HG03460 (cell line): ENCODE data around the gene TNPO3.
A peak's percentile ranks its signal among the peaks of the same experiment; 100 is the strongest.
"Not testable (repeated sequence)": the region's sequence is repeated elsewhere in the genome, so short reads cannot be mapped to it uniquely, and the experiment has no call there.

Experiments used
- ATAC-seq: cut with Tn5 transposase; IDR thresholded peaks from one replicate; pipeline ENCODE4 v1.9.1; 2021; ENCODE audit not compliant: unreplicated experiment

The TNPO3 gene

GRCh38 chr7:128968624-128969023 is 86.3 kb downstream of the TNPO3 start:
- no peak for ATAC-seq

DNA sequence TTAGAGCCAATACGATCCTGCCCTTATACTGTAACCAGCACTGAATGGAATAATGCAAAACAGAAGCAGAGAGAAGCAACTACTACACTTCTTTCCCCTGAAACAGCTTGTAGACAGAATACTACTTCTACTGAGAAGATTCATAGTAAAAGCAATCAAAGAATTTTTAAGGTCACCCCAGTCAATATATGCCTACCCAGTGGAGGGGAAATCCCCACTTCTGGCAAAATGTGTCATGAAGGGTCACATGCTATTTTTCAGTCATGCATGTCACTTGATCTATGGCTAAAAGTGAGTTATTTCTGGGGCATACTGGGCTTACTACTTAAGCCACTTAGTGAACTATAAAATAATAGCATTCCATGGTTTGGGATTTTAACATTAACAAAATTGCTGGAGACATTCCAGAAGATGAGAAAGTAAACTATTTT is 91.6 kb downstream of the TNPO3 start:
- ATAC-seq = peak; percentile 84

- peak; percentile 18 for ATAC-seq
Observed at GRCh38 chr7:128962899-128963298, 92.0 kb downstream of the TNPO3 start.

GRCh38 chr7:128961030-128961659 is 93.8 kb downstream of the TNPO3 start:
- ATAC-seq = no peak

DNA sequence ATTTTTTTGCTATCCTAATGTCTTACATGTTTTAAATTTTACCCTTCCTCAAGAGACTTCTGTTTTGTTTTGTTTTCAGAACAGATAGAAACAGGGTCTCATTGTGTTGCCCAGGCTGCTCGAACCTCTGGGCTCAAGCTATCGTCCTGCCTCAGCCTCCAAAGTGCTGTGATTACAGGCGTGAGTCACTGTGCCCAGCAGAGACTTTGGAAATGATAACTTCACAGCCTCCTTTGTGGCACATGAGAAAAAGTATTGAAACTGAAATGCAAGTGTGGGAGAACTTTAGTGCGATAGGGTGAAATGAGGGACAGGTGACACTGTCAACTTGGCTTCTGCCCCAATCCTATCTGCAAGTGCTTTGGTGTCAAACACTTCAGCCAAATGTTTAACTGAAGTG is 95.6 kb downstream of the TNPO3 start:
- ATAC-seq = no peak

- no peak for ATAC-seq
Observed at GRCh38 chr7:128955981-128956380, 98.9 kb downstream of the TNPO3 start.

- ATAC-seq = peak; percentile 70
Observed at GRCh38 chr7:128954830-128955802, 99.8 kb downstream of the TNPO3 start.

DNA sequence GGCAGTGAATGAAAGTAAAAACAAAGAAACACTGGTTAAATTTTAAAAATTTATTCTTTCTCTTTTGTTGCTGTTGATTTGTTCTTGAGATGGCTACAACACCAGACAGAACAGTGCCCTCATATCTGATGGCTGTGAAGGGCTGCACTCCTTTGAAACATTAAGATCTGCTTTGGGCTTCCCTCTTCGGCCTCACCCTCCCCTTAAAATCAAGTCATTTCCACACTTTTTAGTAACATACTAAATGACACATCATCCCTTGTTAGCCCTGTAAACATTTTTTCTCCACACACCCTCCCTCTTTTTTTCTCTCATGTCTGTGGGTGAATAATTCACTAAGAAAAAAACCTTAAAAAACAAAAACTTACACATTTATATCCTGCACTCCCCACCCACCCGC is 100.8 kb downstream of the TNPO3 start:
- ATAC-seq = no peak

- ATAC-seq = no peak
Observed at GRCh38 chr7:128951296-128951695, 103.6 kb downstream of the TNPO3 start.

DNA sequence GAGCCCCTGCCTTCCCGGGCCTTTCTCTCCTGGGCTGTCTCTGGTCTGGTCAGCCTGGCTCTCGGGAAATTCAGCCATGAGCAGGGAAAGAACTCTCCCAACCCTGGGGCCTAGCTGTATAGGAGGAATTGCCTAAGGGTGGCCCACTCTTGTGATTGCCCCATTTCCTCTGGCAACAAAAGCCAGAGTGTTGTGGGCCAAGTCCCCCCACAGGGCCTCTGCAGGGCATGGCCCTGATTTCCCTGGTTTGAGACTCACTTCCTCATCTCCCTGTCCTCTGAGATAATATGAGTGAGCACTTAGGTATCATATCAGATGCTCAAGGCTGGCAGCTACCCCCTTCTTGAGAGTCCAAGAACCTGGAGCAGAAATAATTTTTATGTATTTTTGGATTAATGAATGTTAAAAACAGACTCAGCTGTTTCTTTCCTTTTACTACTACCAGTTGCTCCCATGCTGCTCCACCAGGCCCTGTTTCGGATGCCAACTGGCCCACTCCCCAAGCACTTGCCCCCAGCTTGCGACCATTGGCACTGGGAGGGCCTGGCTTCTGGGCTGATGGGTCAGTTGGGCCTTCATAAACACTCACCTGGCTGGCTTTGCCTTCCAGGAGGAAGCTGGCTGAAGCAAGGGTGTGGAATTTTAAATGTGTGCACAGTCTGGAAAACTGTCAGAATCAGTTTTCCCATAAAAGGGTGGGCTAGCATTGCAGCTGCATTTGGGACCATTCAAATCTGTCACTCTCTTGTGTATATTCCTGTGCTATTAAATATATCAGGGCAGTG is 105.7 kb downstream of the TNPO3 start:
- no peak for ATAC-seq

- no peak for ATAC-seq
Observed at GRCh38 chr7:128948312-128948973, 106.5 kb downstream of the TNPO3 start.

- ATAC-seq = no peak
Observed at GRCh38 chr7:128947854-128948253, 107.1 kb downstream of the TNPO3 start.

DNA sequence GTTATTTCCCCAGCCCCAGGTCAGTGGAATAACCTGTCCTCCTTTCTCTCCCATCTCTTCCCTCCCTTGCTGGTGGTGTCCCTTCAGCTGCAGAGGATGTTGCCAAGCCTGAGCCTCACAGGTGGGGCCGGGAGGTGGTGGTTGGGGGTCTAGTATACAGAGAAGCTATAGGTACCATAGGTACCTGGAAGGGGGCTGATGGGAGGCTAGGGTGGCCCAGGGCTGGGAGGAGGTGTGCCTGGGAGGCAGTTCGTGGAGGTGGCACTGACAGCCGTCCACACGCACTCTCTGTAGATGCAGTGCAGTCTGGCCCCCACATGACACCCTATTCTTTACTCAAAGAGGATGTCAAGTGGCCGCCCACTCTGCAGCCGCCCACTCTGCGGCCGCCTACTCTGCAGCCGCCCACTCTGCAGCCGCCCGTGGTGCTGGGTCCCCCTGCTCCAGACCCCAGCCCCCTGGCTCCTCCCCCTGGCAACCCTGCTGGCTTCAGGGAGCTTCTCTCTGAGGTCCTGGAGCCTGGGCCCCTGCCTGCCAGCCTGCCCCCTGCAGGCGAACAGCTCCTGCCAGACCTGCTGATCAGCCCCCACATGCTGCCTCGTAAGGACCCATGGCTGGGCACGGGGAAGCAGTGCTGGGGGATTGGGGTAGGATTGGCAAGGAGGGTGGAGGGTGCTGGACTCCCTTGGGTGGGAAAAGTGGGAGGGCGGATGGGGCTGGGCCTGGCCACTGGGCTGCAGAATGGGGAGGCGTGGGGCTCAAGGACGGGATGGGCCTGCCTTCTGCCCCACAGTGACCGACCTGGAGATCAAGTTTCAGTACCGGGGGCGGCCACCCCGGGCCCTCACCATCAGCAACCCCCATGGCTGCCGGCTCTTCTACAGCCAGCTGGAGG is 107.7 kb downstream of the TNPO3 start:
- no peak for ATAC-seq

GRCh38 chr7:128945668-128946366 is 109.1 kb downstream of the TNPO3 start:
- no peak for ATAC-seq

DNA sequence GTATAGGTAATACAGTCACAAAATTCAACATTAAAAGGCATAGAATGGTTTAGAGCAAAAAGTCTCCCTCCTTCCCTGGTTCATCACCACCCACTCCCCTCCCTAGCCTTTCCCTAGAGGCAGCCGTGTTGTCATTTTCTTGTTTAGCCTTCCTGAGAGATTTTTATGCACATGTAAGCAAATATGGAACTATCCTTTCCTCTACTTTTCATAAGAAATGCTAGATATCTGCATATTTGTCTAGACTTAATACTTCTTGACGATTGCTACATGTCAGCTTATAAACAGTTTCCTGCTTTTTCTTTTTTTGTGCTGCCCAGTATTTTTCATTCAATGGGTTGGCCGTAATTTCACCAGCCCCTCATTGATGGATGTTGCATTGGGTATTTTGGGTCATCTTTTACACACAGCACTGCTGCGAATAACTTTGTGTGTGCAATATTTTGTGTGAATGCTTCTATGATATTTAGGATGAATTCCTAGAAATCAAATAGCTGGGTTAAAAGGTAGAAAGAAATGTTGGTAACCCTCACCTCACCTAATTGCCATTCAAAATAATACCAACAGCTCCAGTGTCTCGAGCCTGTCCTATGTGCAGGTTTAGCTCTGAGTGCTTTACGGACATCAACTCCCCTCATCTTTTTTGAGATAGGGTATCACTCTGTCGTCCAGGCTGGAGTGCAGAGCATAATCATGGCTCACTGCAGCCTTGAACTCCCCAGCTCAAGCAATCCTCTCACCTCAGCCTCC is 110.2 kb downstream of the TNPO3 start:
- no peak for ATAC-seq

DNA sequence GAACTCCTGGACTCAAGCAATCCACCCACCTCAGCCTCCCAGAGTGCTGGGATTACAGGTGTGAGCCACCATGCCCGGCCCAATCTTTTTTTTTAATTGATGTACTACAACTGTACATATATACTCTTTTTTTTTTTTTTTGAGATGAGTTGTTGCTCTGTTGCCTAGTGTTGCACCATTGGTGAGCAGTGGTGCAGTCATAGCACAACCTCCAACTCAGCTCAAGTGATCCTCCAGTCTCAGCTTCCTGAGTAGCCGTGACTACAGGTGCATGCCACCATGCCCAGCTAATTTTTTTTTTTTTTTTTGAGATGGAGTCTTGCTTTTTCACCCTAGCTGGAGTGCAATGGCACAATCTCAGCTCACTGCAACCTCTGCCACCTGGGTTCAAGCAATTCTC is 111.7 kb downstream of the TNPO3 start:
- ATAC-seq = not testable (repeated sequence)

GRCh38 chr7:128941946-128942526 is 112.9 kb downstream of the TNPO3 start:
- no peak for ATAC-seq

- ATAC-seq = no peak
Observed at GRCh38 chr7:128941323-128941890, 113.5 kb downstream of the TNPO3 start.
